SJSA1 (cell line): Measurements from ENCODE around the gene FRAT2. TPM values are rescaled to one million over a fixed set of nuclear protein-coding genes. Genes with fewer than 3 reads are reported as not detected.
"Not testable (repeated sequence)": the region's sequence is repeated elsewhere in the genome, so short reads cannot be mapped to it uniquely, and the experiment has no call there.

ENCODE experiments used
- DNase-seq, 2 experiments: peaks; one replicate each; pipeline ENCODE4 v3.0.0-alpha.2; 2015 to 2020; ENCODE audit warnings: low spot score in 2 of 2, low read depth in 1 of 2
- H3K27ac ChIP-seq: fragments of 250-450 bp; sonication (Bioruptor Pico); 2 replicates; pipeline ENCODE4 v1.5.1; 2020; ENCODE audit warnings: mild to moderate bottlenecking, moderate library complexity
- H3K27me3 ChIP-seq: fragments of 250-450 bp; sonication (Bioruptor Pico); replicated peaks from 2 replicates; pipeline ENCODE4 v1.5.1; 2020; ENCODE audit warnings: mild to moderate bottlenecking, moderate library complexity
- H3K36me3 ChIP-seq: fragments of 250-450 bp; sonication (Bioruptor Pico); 2 replicates; pipeline ENCODE4 v1.5.1; 2020; ENCODE audit warnings: mild to moderate bottlenecking
- H3K4me1 ChIP-seq: fragments of 250-450 bp; sonication (Bioruptor Pico); replicated peaks from 2 replicates; pipeline ENCODE4 v1.6.1; 2021; ENCODE audit warnings: mild to moderate bottlenecking
- H3K4me3 ChIP-seq: fragments of 250-450 bp; sonication (Bioruptor Pico); 2 replicates; pipeline ENCODE4 v1.5.1; 2020; ENCODE audit warnings: mild to moderate bottlenecking
- H3K9me3 ChIP-seq: fragments of 250-450 bp; sonication (Bioruptor Pico); replicated peaks from 2 replicates; pipeline ENCODE4 v1.5.1; 2020; ENCODE audit warnings: mild to moderate bottlenecking
- total RNA-seq: library from RNA; depleted of rRNA; stranded (reverse); fragments of >200 nt; shearing (Covaris generic); gene quantifications from 2 replicates; pipeline ENCODE4 v1.2.3, GENCODE V29; 2014

FRAT2 gene
- total RNA-seq, 1 experiment from 2014 or later: 6.9 TPM

DNA sequence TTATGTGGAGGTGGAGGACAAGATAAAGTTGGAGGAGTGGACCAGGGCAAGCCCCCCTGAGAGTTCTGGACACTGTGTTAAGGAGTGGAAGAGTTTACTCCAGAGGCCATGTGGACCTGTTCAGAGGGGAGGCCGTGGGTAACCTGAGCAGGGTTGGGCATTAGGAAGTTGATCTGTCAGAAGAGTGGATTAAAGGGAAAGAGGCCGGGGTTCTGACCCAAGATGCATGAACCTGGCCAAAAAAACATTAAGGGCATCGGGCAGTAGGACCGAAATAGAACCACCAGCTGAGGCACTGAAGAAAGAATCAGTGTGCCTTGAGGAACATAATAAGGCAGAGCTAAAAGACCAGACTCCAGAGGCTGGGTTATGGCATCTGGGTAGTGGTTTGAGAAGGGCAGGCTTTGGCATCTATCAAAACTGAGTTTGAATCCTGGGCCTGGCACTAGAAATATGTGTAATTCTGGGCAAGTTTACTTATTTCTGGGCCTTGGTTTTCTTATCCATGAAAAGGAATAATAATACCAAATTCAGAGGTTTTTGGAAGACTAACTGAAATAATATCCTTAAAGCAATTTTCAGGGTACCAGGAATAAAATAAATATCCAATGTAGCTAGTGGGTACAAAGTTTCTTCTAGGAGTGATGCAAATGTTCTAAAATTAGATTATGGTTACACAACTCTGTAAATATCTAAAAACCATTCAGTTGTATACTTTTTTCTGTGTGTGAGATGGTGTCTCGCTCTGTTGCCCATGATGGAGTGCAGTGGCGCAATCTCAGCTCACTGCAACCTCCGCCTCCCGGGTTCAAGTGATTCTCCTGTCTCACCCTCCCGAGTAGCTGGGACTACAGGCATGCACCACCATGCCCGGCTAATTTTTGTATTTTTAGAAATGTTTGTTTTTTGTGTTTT is 26.4 kb downstream of the FRAT2 start:
- Histone ChIP-seq H3K9me3 (no peaks in the 10 kb centered on the region), H3K4me3 (no peak overlapping the region), H3K27me3 (0 out of 2 replicates have a peak, but pooled peaks cover 3% of the 10 kb centered on the region), H3K4me1 (no peaks in the 10 kb centered on the region), H3K36me3 (no peaks in the 10 kb centered on the region), H3K27ac (no peak overlapping the region)
- no peak for DNase-seq

- H3K4me1 ChIP-seq: no peaks in the 10 kb centered on the region
- H3K36me3 ChIP-seq: no peaks in the 10 kb centered on the region
- 0 out of 2 replicates have a peak, but pooled peaks cover under 1% of the 10 kb centered on the region for H3K27me3 ChIP-seq
- no peak for DNase-seq
- H3K4me3 ChIP-seq: no peak overlapping the region
- H3K27ac ChIP-seq: no peak overlapping the region
- H3K9me3 ChIP-seq: no peaks in the 10 kb centered on the region
Measured at GRCh38 chr10:97307441-97307840, 27.1 kb downstream of the FRAT2 start.

DNA sequence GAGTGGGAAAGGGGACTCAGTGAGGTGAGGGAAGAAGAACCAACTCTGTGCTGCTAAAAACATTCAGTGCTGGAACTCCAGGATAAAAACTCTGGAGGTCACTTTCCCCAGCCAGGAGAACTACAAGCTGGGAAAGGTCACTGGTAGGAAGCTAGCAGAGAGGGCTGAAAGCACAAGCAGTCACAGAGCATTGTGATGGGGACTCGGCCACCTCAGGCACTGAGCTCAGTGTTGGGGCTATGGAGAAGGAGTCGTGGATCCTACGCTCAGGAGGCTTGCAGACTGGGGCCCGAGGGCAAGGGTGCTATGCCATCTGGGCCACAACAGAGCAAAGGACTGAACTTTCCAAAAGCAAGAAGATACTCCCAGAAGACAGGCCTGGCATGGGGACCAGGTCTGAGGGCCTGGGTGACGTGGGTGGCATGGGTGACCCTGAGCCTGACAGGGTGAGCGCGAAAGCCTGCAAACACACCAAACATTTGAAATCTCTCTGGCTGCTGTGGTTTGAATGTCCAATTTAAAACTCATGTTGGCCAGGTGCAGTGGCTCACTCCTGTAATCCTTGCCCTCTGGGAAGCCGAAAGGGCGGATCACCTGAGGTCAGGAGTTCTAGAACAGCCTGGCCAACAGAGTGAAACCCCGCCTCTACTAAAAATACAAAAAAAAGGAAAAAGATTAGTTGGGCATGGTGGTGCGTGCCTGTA is 32.3 kb downstream of the FRAT2 start:
- Histone ChIP-seq H3K27ac (no peak overlapping the region), H3K9me3 (no peaks in the 10 kb centered on the region), H3K36me3 (no peaks in the 10 kb centered on the region), H3K4me1 (peaks cover 7% of the 10 kb centered on the region), H3K4me3 (no peak overlapping the region), H3K27me3 (no peaks in the 10 kb centered on the region)
- DNase-seq: no peak

GRCh38 chr10:97300980-97301379 is 33.5 kb downstream of the FRAT2 start:
- no peak for DNase-seq
- no peaks in the 10 kb centered on the region for H3K36me3 ChIP-seq
- H3K9me3 ChIP-seq: no peaks in the 10 kb centered on the region
- H3K27ac ChIP-seq: no peak overlapping the region
- no peaks in the 10 kb centered on the region for H3K27me3 ChIP-seq
- no peak overlapping the region for H3K4me3 ChIP-seq
- peaks cover 7% of the 10 kb centered on the region for H3K4me1 ChIP-seq

DNA sequence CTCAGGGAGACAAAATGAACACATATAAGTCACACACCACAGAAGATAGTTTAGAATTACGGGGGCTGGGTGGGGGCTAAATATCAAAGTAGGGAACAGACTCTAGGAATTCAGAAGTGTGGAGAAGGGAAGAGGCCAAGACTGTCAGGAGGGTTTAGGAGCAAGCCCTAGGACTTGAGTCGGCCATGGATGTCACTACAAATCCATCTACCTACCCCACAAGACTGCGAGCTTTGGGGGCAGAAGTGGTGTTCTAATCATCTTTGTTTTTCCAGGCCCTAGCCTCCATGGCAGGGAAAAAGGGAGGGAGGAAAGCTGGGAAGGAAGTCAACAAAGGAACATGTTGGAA is 36.3 kb downstream of the FRAT2 start:
- no peaks in the 10 kb centered on the region for H3K36me3 ChIP-seq
- H3K9me3 ChIP-seq: no peaks in the 10 kb centered on the region
- no peak for DNase-seq
- no peak overlapping the region for H3K27ac ChIP-seq
- H3K4me3 ChIP-seq: no peak overlapping the region
- peaks cover 7% of the 10 kb centered on the region for H3K4me1 ChIP-seq
- H3K27me3 ChIP-seq: no peaks in the 10 kb centered on the region

DNA sequence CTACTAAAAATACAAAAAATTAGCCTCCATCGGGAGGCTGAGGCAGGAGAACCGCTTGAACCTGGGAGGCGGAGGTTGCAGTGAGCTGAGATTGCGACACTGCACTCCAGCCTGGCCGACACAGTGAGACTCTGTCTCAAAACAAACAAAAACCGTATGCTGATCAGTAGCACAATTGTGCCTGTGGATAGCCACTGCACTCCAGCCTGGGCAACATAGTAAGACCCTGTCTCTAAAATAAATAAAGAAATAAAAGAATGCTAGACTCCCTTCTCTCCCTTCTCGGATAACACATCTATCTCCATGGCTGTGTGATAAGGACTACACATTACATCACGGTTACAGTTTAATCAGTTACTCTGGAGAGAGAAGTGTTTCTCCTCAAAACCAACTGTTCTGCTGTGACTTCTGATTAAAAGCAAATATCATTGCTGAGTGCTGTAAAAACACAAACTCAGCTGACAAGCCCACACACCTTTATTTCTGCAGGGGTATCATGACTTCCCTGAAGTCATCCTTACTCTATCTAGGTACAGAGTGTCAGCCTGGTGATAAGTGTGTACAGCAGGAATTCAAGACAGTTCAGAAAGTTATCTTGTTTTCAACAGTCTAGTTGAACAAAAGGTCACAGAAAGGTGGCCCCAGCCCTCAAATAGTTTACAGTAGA is 36.8 kb downstream of the FRAT2 start:
- no peak overlapping the region for H3K27ac ChIP-seq
- H3K4me3 ChIP-seq: no peak overlapping the region
- peaks cover 7% of the 10 kb centered on the region for H3K4me1 ChIP-seq
- no peak for DNase-seq
- H3K9me3 ChIP-seq: no peaks in the 10 kb centered on the region
- H3K27me3 ChIP-seq: no peaks in the 10 kb centered on the region
- H3K36me3 ChIP-seq: no peaks in the 10 kb centered on the region

DNA sequence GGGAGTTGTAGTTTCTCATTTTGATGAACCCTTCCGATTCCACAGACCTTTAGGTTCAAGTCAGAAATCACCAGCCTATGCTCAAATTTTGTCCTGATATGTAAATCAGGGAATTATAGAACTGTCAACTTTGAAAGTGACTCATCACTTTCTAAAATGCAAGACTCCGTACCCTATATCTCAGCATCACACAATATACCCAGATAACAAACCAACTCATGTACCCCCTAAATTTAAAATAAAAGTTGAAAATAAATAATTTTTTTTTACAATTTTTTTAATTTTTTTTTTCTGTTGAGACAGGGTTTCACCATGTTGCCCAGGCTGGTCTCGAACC is 41.7 kb downstream of the FRAT2 start:
- DNase-seq: no peak
- Histone ChIP-seq H3K4me3 (no peak overlapping the region), H3K4me1 (peaks cover 8% of the 10 kb centered on the region), H3K36me3 (no peaks in the 10 kb centered on the region), H3K27ac (no peak overlapping the region), H3K9me3 (no peaks in the 10 kb centered on the region), H3K27me3 (no peaks in the 10 kb centered on the region)

DNA sequence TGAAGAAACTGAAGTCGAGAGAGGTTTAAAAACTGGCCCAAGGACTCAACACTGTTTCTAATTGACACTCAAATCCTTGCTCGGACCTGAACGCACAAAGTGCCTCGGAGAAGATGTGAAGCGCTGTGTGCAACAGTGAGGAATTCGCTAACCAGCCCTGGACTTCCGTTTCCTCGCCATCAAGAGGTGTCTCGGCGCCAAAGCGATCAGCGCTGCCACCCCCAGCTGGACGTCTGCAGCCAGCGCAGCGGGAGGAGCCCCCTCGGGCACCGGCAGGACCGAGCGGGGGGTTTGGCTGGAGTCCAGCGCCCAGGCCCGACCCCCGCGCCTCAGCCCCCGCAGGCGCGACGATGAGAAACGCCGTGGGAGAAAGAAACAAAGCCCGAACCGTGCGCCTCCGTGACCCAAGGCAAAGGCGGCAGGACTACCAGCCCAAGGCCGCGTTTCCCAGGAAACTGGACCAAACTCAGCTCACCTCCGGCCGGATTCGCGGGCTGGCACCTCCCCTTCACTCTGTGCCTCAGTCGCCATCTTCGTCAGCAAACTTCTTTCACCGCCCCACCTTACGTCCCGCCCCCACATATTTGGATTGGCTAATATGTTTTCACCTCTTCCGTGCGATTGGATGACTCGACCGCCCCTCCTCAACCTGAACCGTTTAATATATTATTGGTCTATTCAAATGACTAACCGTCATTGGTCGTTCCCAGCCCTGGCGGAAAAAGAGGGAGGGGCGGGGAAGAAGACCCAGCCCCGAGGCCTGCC is 42.2 kb downstream of the FRAT2 start, which contains the start of gene ARHGAP19:
Gene ARHGAP19 (minus strand): TSS at position 541 of the 765 bp plus-strand sequence. CDS start 10 bp downstream, at position 531.
- DNase-seq: peak; percentile 98 to 99
- no peaks in the 10 kb centered on the region for H3K27me3 ChIP-seq
- H3K9me3 ChIP-seq: no peaks in the 10 kb centered on the region
- H3K36me3 ChIP-seq: peaks cover 3% of the 10 kb centered on the region; the same call in 1 of the 2 replicates
- peak within 1 kb of the TSS; percentile 56 for H3K4me3 ChIP-seq
- H3K4me1 ChIP-seq: peaks cover 7% of the 10 kb centered on the region
- peak within 1 kb of the TSS; percentile 94 for H3K27ac ChIP-seq

GRCh38 chr10:97291357-97292096 is 43.0 kb downstream of the FRAT2 start:
- Histone ChIP-seq H3K4me3 (peak overlapping the region; percentile 56), H3K4me1 (peaks cover 7% of the 10 kb centered on the region), H3K9me3 (no peaks in the 10 kb centered on the region), H3K36me3 (peaks cover 3% of the 10 kb centered on the region), H3K27me3 (no peaks in the 10 kb centered on the region), H3K27ac (peak overlapping the region; percentile 94)
- peak; percentile 16 to 22 for DNase-seq

DNA sequence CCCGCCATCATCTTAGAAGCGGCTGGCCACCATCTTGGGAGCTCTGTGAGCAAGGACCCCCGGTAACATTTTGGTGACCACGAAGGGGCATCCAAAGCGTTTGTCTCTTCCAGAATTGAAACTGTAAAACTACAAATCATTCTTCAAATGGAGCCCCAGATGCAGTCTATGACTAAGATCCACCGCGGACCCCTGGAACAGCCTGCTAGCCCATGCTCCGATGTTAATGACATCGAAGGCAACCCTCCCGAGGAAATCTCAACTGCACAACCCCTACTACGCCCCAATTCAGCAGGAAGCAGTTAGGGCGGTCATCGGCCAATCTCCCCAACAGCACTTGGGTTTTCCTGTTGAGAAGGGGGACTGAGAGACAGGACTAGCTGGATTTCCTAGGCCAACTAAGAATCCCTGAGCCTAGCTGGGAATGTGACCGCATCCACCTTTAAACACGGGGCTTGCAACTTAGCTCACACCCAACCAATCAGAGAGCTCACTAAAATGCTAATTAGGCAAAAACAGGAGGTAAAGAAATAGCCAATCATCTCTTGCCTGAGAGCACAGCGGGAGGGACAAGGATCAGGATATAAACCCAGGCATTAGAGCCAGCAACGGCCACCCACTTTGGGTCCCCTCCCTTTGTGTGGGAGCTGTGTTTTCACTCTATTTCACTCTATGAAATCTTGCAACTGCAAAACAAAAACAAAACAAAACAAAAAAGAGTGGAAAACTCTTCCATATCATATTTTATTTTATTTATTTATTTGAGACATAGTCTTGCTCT is 43.8 kb downstream of the FRAT2 start:
- H3K27me3 ChIP-seq, H3K9me3 ChIP-seq, H3K36me3 ChIP-seq, H3K4me1 ChIP-seq: not testable (repeated sequence)
- peak overlapping the region; percentile 94 for H3K27ac ChIP-seq
- peak overlapping the region; percentile 56 for H3K4me3 ChIP-seq
- DNase-seq: peak in 1 of 2 experiments; percentile 20

GRCh38 chr10:97290076-97290475 is 44.5 kb downstream of the FRAT2 start:
- H3K36me3 ChIP-seq, H3K27me3 ChIP-seq, H3K4me3 ChIP-seq, H3K9me3 ChIP-seq, H3K27ac ChIP-seq, DNase-seq, H3K4me1 ChIP-seq: not testable (repeated sequence)
